Vagina (tissue), 2 donors: ENCODE data around the gene PIP5K1C.

Experiments
- CTCF ChIP-seq, 3 experiments: fragments of 450-650 bp in 2 of 3; fragments of 200-600 bp in 1 of 3; sonication (generic) in 1 of 3; IDR thresholded peaks; one replicate each; pipeline ENCODE4 v1.5.1; 2017 to 2019; ENCODE audit warnings: antibody characterized with exemption in 3 of 3, mild to moderate bottlenecking in 2 of 3, moderate library complexity in 2 of 3
- POLR2A ChIP-seq, 2 donors: fragments of 450-650 bp; IDR thresholded peaks; one replicate each; pipeline ENCODE4 v1.6.1; 2017; ENCODE audit warnings: antibody characterized with exemption in 2 of 2, mild to moderate bottlenecking in 2 of 2, moderate library complexity in 2 of 2
- POLR2AphosphoS5 ChIP-seq, 2 donors: sonication (generic); formaldehyde crosslinking; IDR thresholded peaks; one replicate each; pipeline ENCODE4 v1.9.0; 2017; ENCODE audit warnings: antibody characterized with exemption in 2 of 2, mild to moderate bottlenecking in 2 of 2, low read depth in 1 of 2; ENCODE audit not compliant: insufficient read depth in 1 of 2

DNA sequence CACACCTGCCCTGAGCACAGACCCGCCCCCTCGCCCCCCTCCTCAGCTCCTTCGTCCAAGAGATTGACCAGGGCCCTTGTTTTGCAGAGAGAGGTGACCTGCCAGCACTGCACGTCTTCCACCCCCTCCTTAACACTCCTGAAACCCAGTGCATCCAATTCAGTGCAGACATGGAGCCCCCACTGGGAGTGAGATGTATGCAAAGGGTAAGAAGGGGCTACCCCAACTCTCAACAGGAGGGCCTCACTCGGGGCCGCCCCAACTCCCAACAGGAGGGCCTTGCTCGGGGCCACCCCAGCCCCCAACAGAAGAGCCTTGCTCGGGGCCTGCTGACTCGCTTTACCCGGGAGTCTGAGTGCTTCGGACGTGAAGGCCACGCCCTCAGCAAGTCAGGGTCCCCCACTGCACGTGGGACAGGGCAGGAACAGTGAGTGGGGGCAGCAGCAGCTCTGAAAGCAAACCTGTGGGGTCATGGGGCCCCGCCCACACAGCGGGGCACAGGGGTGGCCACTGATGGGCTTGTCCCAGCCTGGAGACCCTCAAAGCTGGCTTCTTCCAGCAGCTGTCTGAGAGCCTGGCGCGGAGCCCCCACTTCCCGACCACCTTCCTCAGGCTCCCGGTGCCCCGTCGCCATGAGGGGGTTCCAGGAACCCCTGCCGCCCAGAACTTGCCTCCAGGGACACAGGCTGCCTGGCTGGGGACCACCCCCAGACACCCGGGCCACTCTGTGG lies 79.3 kb downstream of the PIP5K1C start:
- TF ChIP-seq POLR2AphosphoS5 (IDR thresholded peaks at IDR 0.05; ENCODE audit: insufficient read depth in 1 of 2, low read depth in 1 of 2) (no peak), POLR2A (IDR thresholded peaks at IDR 0.05) (no peak), CTCF (IDR thresholded peaks at IDR 0.05) (no peak)
